ENCODE measurements around the gene OFD1. TPM values are rescaled to one million over a fixed set of nuclear protein-coding genes. Genes with fewer than 3 reads are reported as not detected.

The OFD1 gene
- total and polyA plus RNA-seq, 2 of the 8 experiments (the other 6 are each of a cell fraction or from before 2014, with no cell fraction given): 8.0 to 23.4 TPM

DNA sequence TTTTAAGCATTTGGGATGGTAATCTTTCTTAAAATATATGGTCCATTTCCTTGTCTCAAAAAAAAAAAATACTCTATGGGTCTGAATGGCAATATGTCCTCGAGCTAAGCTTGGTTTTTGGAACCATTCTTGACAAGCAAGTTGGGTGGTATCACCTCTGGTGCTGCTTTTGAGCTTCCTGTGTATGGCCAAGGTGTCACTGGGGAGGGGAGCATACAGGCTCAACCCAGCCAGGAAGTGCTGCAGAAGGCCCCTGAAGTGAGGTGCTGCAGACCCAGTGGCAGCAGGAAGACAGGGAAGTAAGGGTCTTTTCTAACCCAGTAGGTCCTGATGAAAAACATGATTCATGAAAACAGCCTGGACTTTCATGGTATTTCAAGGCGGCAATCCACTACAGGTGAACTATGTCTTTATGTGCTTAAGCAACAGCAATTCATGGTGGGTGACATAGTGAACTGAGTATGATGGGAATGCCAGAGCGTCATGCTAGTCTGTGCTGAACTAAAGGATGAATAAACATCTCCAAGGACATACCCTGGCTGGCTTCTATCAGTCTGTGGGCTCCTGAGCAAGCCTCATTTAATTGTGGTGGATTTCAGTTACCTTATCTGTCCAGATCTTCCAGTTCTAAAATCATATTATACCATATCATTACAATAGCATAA lies 15.2 kb upstream of the OFD1 start (continued):
- TF ChIP-seq CREB1 (IDR thresholded peaks at IDR 0.05) (no peak), MAFK (IDR thresholded peaks at IDR 0.05; ENCODE audit: low read depth, low read length) (no peak), SAP30 (IDR thresholded peaks at IDR 0.05; ENCODE audit: insufficient read depth, insufficient replicate concordance, low read length) (no peak)

All from H1 (cell line).